HCT116 (cell line): ENCODE measurements around the gene NRGN. TPM values are rescaled to one million over a fixed set of nuclear protein-coding genes. Genes with fewer than 3 reads are reported as not detected.

Source experiments
- ATAC-seq: fragments of 200-7000 bp; cut with Tn5 transposase; 2 replicates; pipeline ENCODE4 v1.9.1; 2020; ENCODE audit warnings: mild to moderate bottlenecking, moderate library complexity
- BruUV-seq: library from RNA; stranded (reverse); fragments of 400-500 nt; replicated peaks from 2 replicates; lab custom pipeline; 2021; lab: Mats Ljungman, UMichigan
- CTCF ChIA-PET: fragments of 300-600 bp; sonication (Branson Sonifier 250); formaldehyde crosslinking; loops from one replicate; lab custom pipeline; 2021; ENCODE audit warnings: antibody characterized with exemption; lab: Charles Lee
- POLR2A ChIA-PET: fragments of 300-600, 350-600 bp; sonication (Branson Sonifier 250); formaldehyde crosslinking; loops from one replicate; lab custom pipeline; 2021; ENCODE audit warnings: antibody characterized with exemption; lab: Charles Lee
- RAD21 ChIA-PET, 2 experiments: fragments of 300-600 bp; sonication (Branson Sonifier 250); formaldehyde crosslinking; loops; one replicate each; lab custom pipeline; 2023; ENCODE audit warnings: low total read pairs in 2 of 2; ENCODE audit not compliant: uncharacterized antibody in 2 of 2, unreplicated experiment in 2 of 2, low non-redundant PET in 1 of 2; lab: Charles Lee
- DNase-seq: peaks from one replicate; pipeline ENCODE4 v3.0.0-alpha.2; 2010; ENCODE audit warnings: low read depth, low spot score
- H2AFZ ChIP-seq: fragments of 200-600 bp; shearing (Covaris generic), sonication (generic); 2 replicates; pipeline ENCODE4 v1.6.1; 2017; ENCODE audit warnings: low read depth, mixed run types, mixed read lengths, antibody characterized with exemption, low read length; ENCODE audit not compliant: poor library complexity, severe bottlenecking
- H3K27ac ChIP-seq: 2 replicates; pipeline ENCODE4 v1.5.1; 2012; ENCODE audit warnings: low read depth, low read length
- H3K27me3 ChIP-seq: fragments of 200-600 bp; sonication (generic); 2 replicates; pipeline ENCODE4 v1.6.1; 2016; ENCODE audit warnings: mixed run types, low read length, mixed read lengths; ENCODE audit not compliant: insufficient read depth
- H3K36me3 ChIP-seq, 2 experiments: fragments of 200-500 bp in 1 of 2; fragments of 200-600 bp in 1 of 2; sonication (Bioruptor generic) in 1 of 2; sonication (generic) in 1 of 2; 2 replicates each; pipeline versions ENCODE4 v1.5.1 to v1.6.1; 2014 to 2016; ENCODE audit warnings: low read length in 2 of 2, inconsistent platforms in 1 of 2, mixed read lengths in 1 of 2, mixed run types in 1 of 2; ENCODE audit not compliant: insufficient read depth in 2 of 2, control insufficient read depth in 1 of 2
- H3K4me1 ChIP-seq, 2 experiments: fragments of 200-600 bp in 1 of 2; sonication (generic) in 1 of 2; 2 replicates each; pipeline versions ENCODE4 v1.5.1 to v1.6.1; 2012 to 2017; ENCODE audit warnings: low read length in 2 of 2, inconsistent platforms in 1 of 2, mild to moderate bottlenecking in 1 of 2, mixed read lengths in 1 of 2, mixed run types in 1 of 2, moderate library complexity in 1 of 2; ENCODE audit not compliant: insufficient read depth in 2 of 2, control insufficient read depth in 1 of 2
- H3K4me2 ChIP-seq: fragments of 200-600 bp; sonication (generic); 2 replicates; pipeline ENCODE4 v1.6.1; 2017; ENCODE audit warnings: mixed run types, low read length, mixed read lengths
- H3K4me3 ChIP-seq, 2 experiments: fragments of 200-600 bp in 1 of 2; sonication (generic) in 1 of 2; replicated peaks in 1 of 2; 2 replicates each; pipeline ENCODE4 v1.5.1; 2011 to 2016; ENCODE audit warnings: low read length in 2 of 2, control low read depth in 1 of 2, low read depth in 1 of 2, mild to moderate bottlenecking in 1 of 2, mixed read lengths in 1 of 2, mixed run types in 1 of 2
- H3K79me2 ChIP-seq: fragments of 200-600 bp; sonication (generic); 2 replicates; pipeline ENCODE4 v1.6.1; 2017; ENCODE audit warnings: mild to moderate bottlenecking, mixed run types, low read length, moderate library complexity, mixed read lengths; ENCODE audit not compliant: insufficient read depth
- H3K9ac ChIP-seq: fragments of 200-600 bp; sonication (generic); 2 replicates; pipeline ENCODE4 v1.6.1; 2016; ENCODE audit warnings: low read length, mixed read lengths
- H3K9me2 ChIP-seq: fragments of 200-600 bp; sonication (generic), shearing (Covaris generic); 2 replicates; pipeline ENCODE4 v1.6.1; 2017; ENCODE audit warnings: mixed run types, mild to moderate bottlenecking, moderate library complexity; ENCODE audit not compliant: insufficient read depth
- H3K9me3 ChIP-seq, 2 experiments: fragments of 200-500 bp in 1 of 2; fragments of 200-600 bp in 1 of 2; sonication (Bioruptor generic) in 1 of 2; sonication (generic) in 1 of 2; 2 replicates each; pipeline ENCODE4 v1.6.1; 2014 to 2017; ENCODE audit warnings: low read length in 2 of 2, mixed read lengths in 2 of 2, inconsistent platforms in 1 of 2, low read depth in 1 of 2, mild to moderate bottlenecking in 1 of 2, mixed run types in 1 of 2, moderate library complexity in 1 of 2; ENCODE audit not compliant: control insufficient read depth in 1 of 2, insufficient read depth in 1 of 2
- H4K20me1 ChIP-seq: fragments of 200-600 bp; sonication (generic), shearing (Covaris generic); 2 replicates; pipeline ENCODE4 v1.6.1; 2017; ENCODE audit warnings: mixed run types, mild to moderate bottlenecking, moderate library complexity; ENCODE audit not compliant: insufficient read depth
- CBX3 ChIP-seq: IDR thresholded peaks from 2 replicates; pipeline ENCODE4 v1.6.1; 2012; ENCODE audit warnings: low read depth
- CEBPB ChIP-seq: IDR thresholded peaks from 2 replicates; pipeline ENCODE4 v1.6.1; 2012; ENCODE audit warnings: low read depth
- EGR1 ChIP-seq: IDR thresholded peaks from 2 replicates; pipeline ENCODE4 v1.6.1; 2012; ENCODE audit warnings: low read depth
- EZH2 ChIP-seq: fragments of 200-600 bp; sonication (generic); IDR thresholded peaks from 2 replicates; pipeline ENCODE4 v1.6.1; 2017; ENCODE audit warnings: antibody characterized with exemption, mixed run types
- EZH2phosphoT487 ChIP-seq: fragments of 200-600 bp; IDR thresholded peaks from 2 replicates; pipeline ENCODE4 v1.6.1; 2018; ENCODE audit warnings: antibody characterized with exemption, borderline replicate concordance
- POLR2A ChIP-seq: IDR thresholded peaks from 2 replicates; pipeline ENCODE4 v1.7.0; 2011; ENCODE audit warnings: borderline replicate concordance; ENCODE audit not compliant: insufficient read depth, insufficient read length; ENCODE audit errors: extremely low read depth
- POLR2AphosphoS5 ChIP-seq: IDR thresholded peaks from 2 replicates; pipeline ENCODE4 v1.6.1; 2011; ENCODE audit warnings: mild to moderate bottlenecking, low read depth, low read length, moderate library complexity
- RAD21 ChIP-seq: IDR thresholded peaks from 2 replicates; pipeline ENCODE4 v1.6.1; 2012; ENCODE audit warnings: low read depth, mild to moderate bottlenecking
- SIN3A ChIP-seq: IDR thresholded peaks from 2 replicates; pipeline ENCODE4 v1.6.1; 2012; ENCODE audit warnings: low read depth
- SP1 ChIP-seq: IDR thresholded peaks from 2 replicates; pipeline ENCODE4 v1.6.1; 2012; ENCODE audit warnings: low read depth
- SRF ChIP-seq: IDR thresholded peaks from 2 replicates; pipeline ENCODE4 v1.6.1; 2012; ENCODE audit warnings: low read depth
- TCF7L2 ChIP-seq: IDR thresholded peaks from 2 replicates; pipeline ENCODE4 v1.7.0; 2011; ENCODE audit warnings: borderline replicate concordance, inconsistent platforms; ENCODE audit not compliant: insufficient read depth, insufficient read length; ENCODE audit errors: extremely low read depth
- YY1 ChIP-seq: IDR thresholded peaks from 2 replicates; pipeline ENCODE4 v1.6.1; 2011; ENCODE audit warnings: low read length, low read depth, moderate library complexity, mild to moderate bottlenecking; ENCODE audit not compliant: insufficient replicate concordance; ENCODE audit errors: extremely low read depth
- ZFX ChIP-seq: fragments of 450-650 bp; IDR thresholded peaks from 2 replicates; pipeline ENCODE4 v1.6.1; 2017
- ZNF274 ChIP-seq: fragments of 200-500 bp; sonication (Bioruptor generic); IDR thresholded peaks from 2 replicates; pipeline ENCODE4 v1.6.1; 2014; ENCODE audit warnings: mild to moderate bottlenecking, low read depth, low read length, inconsistent platforms
- intact Hi-C: fragments of 100-400 bp; cut with micrococcal nuclease; formaldehyde crosslinking; loops from 2 replicates; pipeline ENCODE4 v1.10.0; 2022
- total RNA-seq: library from RNA; stranded (reverse); gene quantifications from one replicate; pipeline ENCODE4 v1.2.1, GENCODE V29; 2021; ENCODE audit not compliant: unreplicated experiment
- TF ChIP-seq, protein P1 (sequence below): IDR thresholded peaks from 2 replicates; pipeline ENCODE4 v1.6.1; 2011; ENCODE audit warnings: mild to moderate bottlenecking, low read length, moderate library complexity; ENCODE audit not compliant: insufficient replicate concordance; ENCODE audit errors: extremely low read depth
- TF ChIP-seq, protein P2 (sequence below): IDR thresholded peaks from 2 replicates; pipeline ENCODE4 v1.6.1; 2012

NRGN gene
- total RNA-seq, 1 experiment from 2014 or later, result 33.3 TPM

DNA sequence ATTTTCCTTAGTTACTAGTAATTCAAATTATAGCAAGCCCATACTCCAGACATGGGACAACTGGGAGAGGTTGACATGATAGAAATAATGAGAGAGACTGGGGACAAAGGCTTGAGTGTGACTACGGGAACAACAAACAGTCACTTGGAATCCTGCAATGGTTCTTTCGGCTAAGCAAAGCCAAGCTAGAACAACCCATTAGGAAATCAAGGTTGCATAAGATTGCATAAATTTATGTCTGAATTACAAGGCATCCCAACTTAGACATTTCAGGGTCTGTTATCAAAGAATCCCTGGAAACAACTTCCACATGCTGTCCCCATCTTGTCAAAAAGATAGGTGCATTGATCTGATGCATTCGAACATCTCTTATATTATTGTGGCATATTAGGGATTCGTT, 10.2 kb upstream of the NRGN start (continued):
- no peak for TF ChIP-seq YY1
- no peak for TF ChIP-seq CEBPB
- TF ChIP-seq, protein P1, sequence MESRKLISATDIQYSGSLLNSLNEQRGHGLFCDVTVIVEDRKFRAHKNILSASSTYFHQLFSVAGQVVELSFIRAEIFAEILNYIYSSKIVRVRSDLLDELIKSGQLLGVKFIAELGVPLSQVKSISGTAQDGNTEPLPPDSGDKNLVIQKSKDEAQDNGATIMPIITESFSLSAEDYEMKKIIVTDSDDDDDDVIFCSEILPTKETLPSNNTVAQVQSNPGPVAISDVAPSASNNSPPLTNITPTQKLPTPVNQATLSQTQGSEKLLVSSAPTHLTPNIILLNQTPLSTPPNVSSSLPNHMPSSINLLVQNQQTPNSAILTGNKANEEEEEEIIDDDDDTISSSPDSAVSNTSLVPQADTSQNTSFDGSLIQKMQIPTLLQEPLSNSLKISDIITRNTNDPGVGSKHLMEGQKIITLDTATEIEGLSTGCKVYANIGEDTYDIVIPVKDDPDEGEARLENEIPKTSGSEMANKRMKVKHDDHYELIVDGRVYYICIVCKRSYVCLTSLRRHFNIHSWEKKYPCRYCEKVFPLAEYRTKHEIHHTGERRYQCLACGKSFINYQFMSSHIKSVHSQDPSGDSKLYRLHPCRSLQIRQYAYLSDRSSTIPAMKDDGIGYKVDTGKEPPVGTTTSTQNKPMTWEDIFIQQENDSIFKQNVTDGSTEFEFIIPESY, result no peak
- TF ChIP-seq EZH2phosphoT487, result no peak
- no peak for TF ChIP-seq ZNF274

DNA sequence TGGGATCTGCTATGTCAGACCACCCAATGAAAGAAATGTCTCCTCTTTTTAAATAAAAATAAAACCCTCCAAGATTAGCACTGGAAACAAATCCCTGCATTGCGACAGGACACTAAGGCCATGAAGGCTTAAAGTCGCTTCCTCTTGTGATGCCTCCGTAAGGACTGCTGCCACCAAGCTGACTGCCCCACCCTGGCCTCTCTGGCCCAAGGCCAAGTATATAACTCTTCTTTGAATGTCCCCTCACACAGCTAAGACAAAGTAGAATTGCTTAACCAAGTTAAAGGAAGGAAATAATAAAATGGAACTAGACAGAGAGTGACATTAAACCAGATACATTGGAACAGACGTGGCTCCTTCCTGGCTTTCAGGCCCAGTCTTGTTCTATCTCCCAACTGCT, 7.5 kb upstream of the NRGN start:
- H3K27me3 ChIP-seq, result peaks cover 7% of the 10 kb centered on the region; the same call in 1 of the 2 replicates
- ATAC-seq, result no peak
- H3K4me2 ChIP-seq, result no peak overlapping the region
- POLR2A ChIA-PET, result no interaction called here
- no peak overlapping the region for H3K27ac ChIP-seq
- intact Hi-C loops, result no loop called here
- H3K79me2 ChIP-seq, result no peaks in the 10 kb centered on the region
- H3K9ac ChIP-seq, result no peak overlapping the region
- no peaks in the 10 kb centered on the region for H3K4me1 ChIP-seq
- DNase-seq, result no peak
- BruUV-seq, result no TSS peak
- H3K4me3 ChIP-seq, result no peak overlapping the region
- H3K9me3 ChIP-seq, result no peaks in the 10 kb centered on the region
- TF ChIP-seq SRF (no peak), POLR2AphosphoS5 (no peak), SIN3A (no peak), CBX3 (no peak), ZNF274 (no peak), EZH2 (no peak), RAD21 (no peak), TCF7L2 (no peak), ZFX (no peak), POLR2A (no peak), YY1 (no peak), EZH2phosphoT487 (no peak), EGR1 (no peak), SP1 (no peak)
- TF ChIP-seq, protein P2, sequence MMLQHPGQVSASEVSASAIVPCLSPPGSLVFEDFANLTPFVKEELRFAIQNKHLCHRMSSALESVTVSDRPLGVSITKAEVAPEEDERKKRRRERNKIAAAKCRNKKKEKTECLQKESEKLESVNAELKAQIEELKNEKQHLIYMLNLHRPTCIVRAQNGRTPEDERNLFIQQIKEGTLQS, result no peak
- TF ChIP-seq, all 23 proteins: peak for 0
- no peaks in the 10 kb centered on the region for H3K9me2 ChIP-seq
- H2AFZ ChIP-seq, result no peak overlapping the region
- no peaks in the 10 kb centered on the region for H3K36me3 ChIP-seq
- H4K20me1 ChIP-seq, result no peaks in the 10 kb centered on the region
- ChIA-PET RAD21 (no interaction called here), CTCF (no interaction called here)
